HG03025 (cell line): ENCODE measurements around the gene AARS2.
"Not testable (repeated sequence)": the region's sequence is repeated elsewhere in the genome, so short reads cannot be mapped to it uniquely, and the experiment has no call there.

ENCODE experiments used
- ATAC-seq: cut with Tn5 transposase; IDR thresholded peaks from one replicate; pipeline ENCODE4 v1.9.1; 2021; ENCODE audit warnings: mild to moderate bottlenecking, moderate library complexity; ENCODE audit not compliant: unreplicated experiment, low FRiP score

AARS2 gene

GRCh38 chr6:44312901-44313788 lies at the start of gene AARS2:
Gene AARS2, minus strand, starts transcription at chr6:44313347. Its CDS starts 24 bp downstream, at chr6:44313323.
- ATAC-seq, result peak; percentile 71

- no peak for ATAC-seq
These were observed 48.8 kb upstream of the AARS2 start for GRCh38 chr6:44361947-44362346.

- no peak for ATAC-seq
These were observed 46.8 kb upstream of the AARS2 start for GRCh38 chr6:44359973-44360372.

GRCh38 chr6:44356487-44356886 lies 43.3 kb upstream of the AARS2 start:
- ATAC-seq, result no peak

- no peak for ATAC-seq
These were observed 42.5 kb upstream of the AARS2 start for GRCh38 chr6:44355640-44356039.

- ATAC-seq, result no peak
These were observed 40.2 kb upstream of the AARS2 start for GRCh38 chr6:44353336-44353735.

- ATAC-seq, result no peak
These were observed 39.1 kb upstream of the AARS2 start for GRCh38 chr6:44352259-44352658.

GRCh38 chr6:44350650-44350994 lies 37.5 kb upstream of the AARS2 start:
- ATAC-seq, result not testable (repeated sequence)

- no peak for ATAC-seq
These were observed 36.9 kb upstream of the AARS2 start for GRCh38 chr6:44349904-44350649.

- ATAC-seq, result not testable (repeated sequence)
These were observed 33.7 kb upstream of the AARS2 start for GRCh38 chr6:44346818-44347217.

- ATAC-seq, result no peak
These were observed 29.3 kb upstream of the AARS2 start, which contains the start of gene SPATS1 for GRCh38 chr6:44342489-44342888. Gene SPATS1, plus strand, starts transcription at chr6:44342650. Its CDS starts 446 bp downstream, at chr6:44343096.

- ATAC-seq, result no peak
These were observed 28.9 kb upstream of the AARS2 start for GRCh38 chr6:44342052-44342451.

- ATAC-seq, result no peak
These were observed 28.1 kb upstream of the AARS2 start for GRCh38 chr6:44341095-44341890.

- no peak for ATAC-seq
These were observed 26.8 kb upstream of the AARS2 start for GRCh38 chr6:44339763-44340625.

- ATAC-seq, result no peak
These were observed 26.2 kb upstream of the AARS2 start for GRCh38 chr6:44339301-44339700.

GRCh38 chr6:44338228-44339122 lies 25.3 kb upstream of the AARS2 start:
- no peak for ATAC-seq

- no peak for ATAC-seq
These were observed 22.5 kb upstream of the AARS2 start for GRCh38 chr6:44335631-44336030.

- ATAC-seq, result no peak
These were observed 20.8 kb upstream of the AARS2 start for GRCh38 chr6:44333942-44334341.
